22Rv1 (cell line): ENCODE results near the gene ADGRB2.

Source experiments
- H3K27ac ChIP-seq: fragments of 450-650 bp; 2 replicates; pipeline ENCODE4 v1.5.1; 2017
- CTCF ChIP-seq: fragments of 450-650 bp; IDR thresholded peaks from 2 replicates; pipeline ENCODE4 v1.5.1; 2017; ENCODE audit warnings: mild to moderate bottlenecking
- ZFX ChIP-seq: fragments of 450-650 bp; IDR thresholded peaks from 2 replicates; pipeline ENCODE4 v1.6.1; 2017; ENCODE audit warnings: antibody characterized with exemption, borderline replicate concordance

Gene ADGRB2

GRCh38 chr1:31702836-31703404 is 61.2 kb downstream of the ADGRB2 start:
- no peak overlapping the region for H3K27ac ChIP-seq
- TF ChIP-seq ZFX: no peak
- TF ChIP-seq CTCF: no peak

- no peak for TF ChIP-seq ZFX
- no peak for TF ChIP-seq CTCF
- no peak overlapping the region for H3K27ac ChIP-seq
These were observed 62.9 kb downstream of the ADGRB2 start for GRCh38 chr1:31701091-31701736.

GRCh38 chr1:31700468-31701090 is 63.6 kb downstream of the ADGRB2 start:
- H3K27ac ChIP-seq: no peak overlapping the region

GRCh38 chr1:31699341-31699891 is 64.7 kb downstream of the ADGRB2 start:
- no peak for TF ChIP-seq CTCF
- TF ChIP-seq ZFX: no peak
- no peak overlapping the region for H3K27ac ChIP-seq

More at GRCh38 chr1:31700468-31701090, 63.6 kb downstream of the ADGRB2 start:
- no peak for TF ChIP-seq ZFX
- no peak for TF ChIP-seq CTCF

GRCh38 chr1:31697369-31697984 is 66.7 kb downstream of the ADGRB2 start:
- H3K27ac ChIP-seq: no peak overlapping the region
- TF ChIP-seq CTCF (no peak), ZFX (no peak)

- H3K27ac ChIP-seq: no peak overlapping the region
These were observed 67.9 kb downstream of the ADGRB2 start for GRCh38 chr1:31696242-31696641.

More at GRCh38 chr1:31696242-31696641, 67.9 kb downstream of the ADGRB2 start:
- no peak for TF ChIP-seq ZFX
- no peak for TF ChIP-seq CTCF
